KOPT-K1 (cell line): ENCODE results near the gene CISD1.

Source experiments
- H3K27ac ChIP-seq: fragments of 200-600 bp; sonication (generic); 2 replicates; pipeline ENCODE4 v1.5.1; 2016; ENCODE audit warnings: antibody characterized with exemption, mild to moderate bottlenecking, low read depth, low read length; ENCODE audit not compliant: poor library complexity, severe bottlenecking
- H3K36me3 ChIP-seq: fragments of 200-600 bp; sonication (generic); 2 replicates; pipeline ENCODE4 v1.5.1; 2017; ENCODE audit warnings: antibody characterized with exemption, mild to moderate bottlenecking, low read length, moderate library complexity; ENCODE audit not compliant: insufficient read depth
- H3K9me3 ChIP-seq: fragments of 200-600 bp; sonication (generic); 2 replicates; pipeline ENCODE4 v1.5.1; 2017; ENCODE audit warnings: antibody characterized with exemption, low read length, mild to moderate bottlenecking; ENCODE audit not compliant: insufficient read depth, poor library complexity, severe bottlenecking

CISD1 gene

DNA sequence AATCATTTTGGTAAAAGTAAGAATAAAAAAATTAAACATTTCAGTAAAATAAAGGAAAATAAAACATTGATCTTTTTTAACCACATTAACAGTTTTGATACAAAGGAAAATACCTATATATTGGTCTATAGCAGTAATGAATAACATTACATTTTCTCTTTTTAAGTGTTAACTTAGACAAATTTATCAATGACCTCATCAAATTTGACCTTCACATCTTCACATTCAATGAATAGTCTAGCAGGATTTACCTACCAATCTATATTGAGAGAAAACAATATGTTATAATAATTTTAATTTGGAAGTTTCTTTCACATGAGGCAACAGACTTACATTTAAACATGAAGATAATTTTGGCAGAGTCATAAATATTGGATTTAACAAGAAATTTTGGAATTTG is 47.9 kb downstream of the CISD1 start:
- no peaks in the 10 kb centered on the region for H3K9me3 ChIP-seq
- H3K36me3 ChIP-seq = no peaks in the 10 kb centered on the region
- no peak overlapping the region for H3K27ac ChIP-seq

DNA sequence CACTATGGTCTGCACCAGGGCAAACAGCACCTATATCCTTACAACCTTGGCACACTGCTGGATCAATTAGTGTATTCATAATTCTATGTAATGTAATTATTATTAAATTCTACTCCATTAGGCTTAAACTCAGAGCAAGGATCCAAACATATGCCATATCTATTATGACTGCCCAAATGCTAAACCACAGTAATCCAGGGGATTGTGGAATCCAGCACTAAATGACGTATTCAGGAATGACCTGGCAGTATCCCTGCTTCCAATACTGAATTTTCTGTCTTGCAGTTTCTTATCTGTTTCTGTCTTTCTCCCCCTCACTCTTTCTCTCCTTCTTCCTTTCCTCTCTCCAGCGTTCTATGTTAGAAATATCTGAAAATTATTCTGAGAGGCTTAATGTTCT is 49.4 kb downstream of the CISD1 start:
- Histone ChIP-seq H3K27ac (no peak overlapping the region), H3K9me3 (no peaks in the 10 kb centered on the region), H3K36me3 (no peaks in the 10 kb centered on the region)

DNA sequence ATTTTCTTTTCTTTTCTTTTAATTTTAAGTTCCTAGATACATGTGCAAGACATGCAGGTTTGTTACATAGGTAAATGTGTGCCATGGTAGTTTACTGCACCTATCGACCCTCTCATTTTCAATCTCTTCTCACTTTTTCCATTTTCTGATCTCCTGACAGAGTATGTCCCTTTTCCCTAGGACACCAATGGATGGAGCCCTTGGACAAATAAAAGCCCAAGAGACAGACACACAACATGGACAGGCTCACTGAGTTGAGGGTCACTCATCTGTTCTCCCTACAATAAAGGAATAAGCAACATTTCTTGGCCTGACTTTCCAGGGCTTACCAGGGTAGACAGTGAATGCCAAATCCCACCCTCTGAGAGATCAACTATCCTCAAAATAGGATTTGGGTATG is 50.6 kb downstream of the CISD1 start:
- no peaks in the 10 kb centered on the region for H3K9me3 ChIP-seq
- H3K27ac ChIP-seq = no peak overlapping the region
- H3K36me3 ChIP-seq = no peaks in the 10 kb centered on the region

DNA sequence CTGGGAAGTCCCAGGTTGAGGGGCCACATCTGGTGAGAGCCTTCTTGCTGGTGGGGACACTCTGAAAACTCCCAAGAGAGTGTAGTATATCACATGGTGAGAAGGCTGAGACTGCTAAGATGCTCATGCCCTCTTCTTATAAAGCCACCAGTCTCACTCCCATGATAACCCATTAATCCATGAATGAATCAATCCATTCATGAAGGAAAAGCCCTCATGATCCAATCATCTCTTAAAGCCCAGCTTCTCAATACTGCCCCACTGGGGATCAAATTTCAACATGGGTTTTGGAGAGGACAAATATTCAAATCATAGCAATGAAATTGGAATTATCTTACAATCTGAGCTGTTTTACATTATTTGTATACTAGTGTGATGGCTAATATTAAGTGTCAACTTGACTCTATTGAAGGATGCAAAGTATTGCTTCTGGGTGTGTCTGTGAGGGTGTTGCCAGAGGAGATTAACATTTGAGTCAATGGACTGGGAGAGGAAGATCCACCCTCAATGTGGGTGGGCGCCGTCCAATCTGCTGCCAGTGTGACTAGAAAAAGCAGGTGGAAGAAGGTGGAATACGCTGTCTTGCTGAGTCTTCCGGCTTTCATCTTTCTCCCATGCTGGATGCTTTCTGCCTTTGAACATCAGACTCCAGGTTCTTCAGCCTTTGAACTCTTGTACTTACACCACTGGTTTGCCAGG is 51.5 kb downstream of the CISD1 start:
- Histone ChIP-seq H3K27ac (no peak overlapping the region), H3K9me3 (no peaks in the 10 kb centered on the region), H3K36me3 (no peaks in the 10 kb centered on the region)

DNA sequence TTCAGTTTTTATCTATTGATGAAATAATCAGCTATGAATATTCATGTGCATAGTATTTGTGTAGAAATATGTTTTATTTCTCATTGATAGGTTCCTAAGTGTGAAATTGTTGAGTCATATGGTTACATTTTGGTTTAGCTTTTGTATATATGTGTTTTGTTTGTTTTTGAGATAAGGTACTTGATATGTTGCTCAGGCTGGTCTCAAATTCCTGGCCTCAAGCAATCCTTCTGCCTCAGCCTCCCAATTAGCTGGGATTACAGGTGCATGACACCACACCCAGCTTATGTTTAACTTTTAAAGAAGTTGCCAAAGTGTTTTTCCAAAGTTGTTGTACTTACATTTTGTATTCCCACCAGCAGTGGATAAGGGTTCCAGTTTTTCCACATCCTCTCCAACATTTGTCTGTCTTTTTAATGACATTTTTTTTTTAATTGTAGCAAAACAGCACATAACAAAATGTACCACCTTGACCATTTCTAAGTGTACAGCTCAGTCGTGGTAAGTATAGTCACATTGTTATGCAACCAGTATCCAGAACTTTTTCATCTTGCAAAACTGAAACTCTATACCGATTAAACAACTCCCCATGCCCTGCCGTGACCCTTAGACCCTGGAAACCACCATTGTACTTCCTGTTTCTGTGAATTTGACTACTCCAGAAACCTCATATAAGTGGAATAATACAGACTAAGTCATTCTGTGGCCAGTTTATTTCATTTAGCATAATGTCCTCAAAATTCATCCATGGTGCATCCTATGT is 53.3 kb downstream of the CISD1 start:
- Histone ChIP-seq H3K36me3 (no peaks in the 10 kb centered on the region), H3K9me3 (no peaks in the 10 kb centered on the region), H3K27ac (no peak overlapping the region)

DNA sequence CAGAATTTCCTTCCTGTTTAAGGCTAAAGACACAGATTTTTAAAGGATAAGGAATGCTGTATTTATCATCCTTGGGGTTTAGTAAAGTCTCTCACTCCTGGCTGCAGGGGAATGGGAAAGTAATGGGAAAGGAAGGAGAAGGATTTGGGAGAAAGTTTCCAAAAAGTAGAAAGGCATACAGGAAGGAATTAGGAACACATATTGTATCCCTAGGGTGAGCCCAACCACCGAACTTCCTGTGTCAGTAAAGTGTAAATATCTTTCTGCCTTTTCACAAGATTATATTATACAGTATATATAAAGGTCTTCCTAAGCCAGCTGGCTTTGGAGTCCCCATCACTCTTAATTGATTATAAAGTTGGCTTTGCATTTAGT is 53.9 kb downstream of the CISD1 start:
- Histone ChIP-seq H3K27ac (no peak overlapping the region), H3K9me3 (no peaks in the 10 kb centered on the region), H3K36me3 (no peaks in the 10 kb centered on the region)

DNA sequence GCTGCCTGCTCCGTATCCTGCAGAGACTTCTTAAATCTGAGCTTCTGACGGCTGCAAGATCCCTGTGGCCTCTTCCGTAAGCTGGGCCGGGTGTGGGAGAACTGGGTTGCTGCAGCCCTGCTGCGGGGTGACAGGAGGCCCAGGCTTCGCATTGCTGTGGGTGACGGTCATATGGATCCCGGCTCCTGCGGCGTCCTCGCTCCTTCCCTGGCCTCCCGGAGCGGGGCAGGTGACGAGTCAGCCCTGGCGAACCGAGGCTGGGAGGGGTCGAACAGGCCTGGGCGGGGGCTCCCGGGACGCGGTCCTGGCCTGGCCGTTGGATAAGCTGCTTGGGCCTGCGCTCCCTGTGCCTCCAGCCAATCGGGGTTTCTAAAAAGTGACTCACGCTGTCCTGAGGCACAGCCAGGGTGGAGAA is 58.0 kb downstream of the CISD1 start:
- H3K9me3 ChIP-seq = no peaks in the 10 kb centered on the region
- no peak overlapping the region for H3K27ac ChIP-seq
- no peaks in the 10 kb centered on the region for H3K36me3 ChIP-seq

DNA sequence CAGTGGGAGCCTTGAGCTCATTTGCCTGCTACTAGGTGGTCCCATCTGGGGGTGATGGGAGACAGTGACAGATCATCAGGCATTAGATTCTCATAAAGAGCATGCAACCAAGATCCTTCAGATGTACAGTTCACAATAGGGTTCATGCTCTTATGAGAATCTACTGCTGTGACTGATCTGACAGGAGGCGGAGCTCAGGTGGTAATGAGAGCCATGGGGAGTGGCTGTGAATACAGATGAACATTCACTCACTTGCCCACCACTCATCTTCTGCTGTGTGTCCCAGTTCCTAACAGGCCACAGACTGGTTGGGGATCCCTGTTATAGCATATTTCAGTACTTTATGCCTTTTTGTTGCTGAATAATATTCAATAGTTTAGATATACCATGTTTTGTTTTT is 59.3 kb downstream of the CISD1 start:
- Histone ChIP-seq H3K9me3 (no peaks in the 10 kb centered on the region), H3K36me3 (no peaks in the 10 kb centered on the region), H3K27ac (no peak overlapping the region)

DNA sequence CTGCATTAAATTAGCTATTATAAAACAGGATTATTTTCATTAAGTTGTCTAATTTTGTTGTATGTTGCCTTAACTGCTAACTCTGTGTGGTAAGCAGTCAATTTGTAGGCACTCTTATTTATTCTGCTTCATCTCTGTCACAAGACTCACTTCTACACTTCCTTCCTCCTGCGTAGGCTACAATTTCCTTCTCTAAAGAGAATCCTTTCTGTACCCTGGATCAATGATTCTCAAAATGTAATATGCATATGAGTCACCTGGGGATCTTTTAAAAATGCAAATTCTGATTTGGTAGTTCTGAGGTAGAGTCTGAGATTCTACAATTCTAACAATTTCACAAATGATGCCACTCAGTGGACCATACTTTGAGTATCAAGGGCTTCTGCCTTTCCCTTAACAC is 61.5 kb downstream of the CISD1 start:
- H3K36me3 ChIP-seq = no peaks in the 10 kb centered on the region
- H3K27ac ChIP-seq = no peak overlapping the region
- no peaks in the 10 kb centered on the region for H3K9me3 ChIP-seq

DNA sequence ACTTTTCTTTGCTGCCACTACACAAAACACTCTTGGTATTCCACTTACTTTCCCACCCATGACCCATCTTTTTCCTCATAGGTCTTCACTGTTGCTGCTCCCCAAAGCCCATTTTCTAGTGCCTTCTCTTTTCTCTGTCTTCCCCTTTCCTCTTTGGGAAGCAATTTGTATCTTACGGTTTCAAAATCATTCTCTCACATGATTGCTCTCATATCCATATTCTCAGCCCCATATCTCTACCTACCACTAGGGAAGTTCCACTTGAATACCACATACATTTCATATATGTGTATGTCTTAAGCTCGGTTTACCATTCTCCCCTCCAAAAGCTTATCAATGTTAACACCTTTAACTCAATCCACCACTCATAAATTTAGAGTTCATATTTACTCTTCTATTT is 62.7 kb downstream of the CISD1 start:
- no peaks in the 10 kb centered on the region for H3K9me3 ChIP-seq
- no peaks in the 10 kb centered on the region for H3K36me3 ChIP-seq
- H3K27ac ChIP-seq = no peak overlapping the region

DNA sequence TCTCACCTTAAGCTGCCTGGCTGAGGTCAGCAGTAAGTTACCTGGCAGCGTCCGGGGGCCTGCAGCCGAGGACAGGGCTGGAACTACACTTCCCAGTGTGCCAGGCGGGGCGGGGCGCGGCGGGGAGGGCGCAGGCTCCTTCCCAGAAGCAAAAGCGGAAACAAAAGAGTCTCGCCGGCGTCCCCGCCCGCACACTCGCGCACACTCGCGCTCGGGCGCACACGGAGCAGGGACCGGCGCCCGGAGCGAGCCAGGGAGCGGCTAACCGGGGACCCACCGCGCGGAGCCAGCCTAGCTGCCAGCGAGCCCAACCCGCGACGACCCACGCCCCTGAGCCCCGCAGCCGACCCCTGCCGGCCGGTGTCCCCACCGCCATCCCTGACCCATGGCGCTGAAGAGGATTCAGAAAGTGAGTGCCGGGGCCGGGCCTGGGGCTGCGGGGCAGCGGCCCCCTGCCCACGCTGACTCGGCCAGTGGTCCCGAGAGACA is 65.9 kb downstream of the CISD1 start, which contains the start of gene UBE2D1:
Gene UBE2D1 (plus strand): TSS at position 190 of the 489 bp plus-strand sequence. CDS start 196 bp downstream, at position 386.
- Histone ChIP-seq H3K9me3 (no peaks in the 10 kb centered on the region), H3K27ac (peak within 1 kb of the TSS; percentile 54), H3K36me3 (no peaks in the 10 kb centered on the region)

DNA sequence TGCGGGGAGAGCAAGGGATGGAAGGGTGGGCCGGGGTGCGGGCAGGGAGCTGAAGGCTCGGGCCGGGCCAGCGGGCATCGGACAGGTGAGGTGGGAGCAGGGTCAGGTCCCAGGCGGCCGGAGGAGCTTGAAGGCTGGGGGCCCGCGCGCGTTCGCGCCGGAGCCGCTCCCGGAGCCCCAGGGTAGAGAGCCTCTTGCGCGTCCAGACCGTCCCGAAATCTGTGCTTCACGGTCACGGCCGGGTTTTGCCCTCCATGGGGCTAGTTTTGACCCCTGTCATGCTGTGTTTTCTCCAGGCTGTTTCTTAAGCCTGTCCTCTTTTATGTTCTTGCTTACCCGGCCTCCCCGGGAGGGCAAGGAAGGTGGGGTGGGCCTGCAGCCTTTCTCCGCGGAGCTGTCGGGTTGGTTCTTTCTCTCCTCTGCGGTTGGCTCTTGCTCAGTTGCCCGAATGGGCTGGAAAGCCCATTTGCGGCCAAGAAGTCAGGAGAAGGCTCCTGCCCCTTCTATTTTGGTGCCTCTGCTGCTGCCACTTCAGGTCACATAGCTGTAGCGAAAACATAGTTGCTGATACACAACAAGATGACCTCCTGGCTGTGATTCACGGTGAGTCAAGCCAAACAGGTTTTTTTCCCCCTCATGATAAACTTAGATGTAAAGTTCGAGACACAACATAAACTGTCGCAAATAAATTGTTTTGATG is 66.5 kb downstream of the CISD1 start:
- no peaks in the 10 kb centered on the region for H3K9me3 ChIP-seq
- peak overlapping the region; percentile 54 for H3K27ac ChIP-seq
- no peaks in the 10 kb centered on the region for H3K36me3 ChIP-seq

DNA sequence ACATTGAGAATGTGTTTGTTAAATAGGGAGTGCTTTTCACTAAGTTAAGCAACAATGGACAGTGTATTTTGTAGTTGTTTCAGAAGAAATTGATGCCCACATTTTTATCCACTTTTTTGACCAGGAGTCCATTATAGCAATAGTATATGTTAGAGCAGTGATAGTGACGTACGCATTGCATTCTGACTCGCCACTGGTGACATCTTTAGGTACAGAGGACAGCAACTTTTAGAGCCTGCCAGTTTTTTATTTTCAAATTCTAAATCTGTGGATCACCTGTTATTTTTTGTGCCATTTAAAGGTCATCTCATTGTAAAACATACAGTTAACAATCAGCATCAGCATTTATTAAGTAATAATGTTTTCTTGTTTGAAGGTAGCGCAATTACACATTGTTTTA is 67.3 kb downstream of the CISD1 start:
- no peak overlapping the region for H3K27ac ChIP-seq
- H3K9me3 ChIP-seq = no peaks in the 10 kb centered on the region

More for the DNA sequence above, 67.3 kb downstream of the CISD1 start:
- H3K36me3 ChIP-seq = no peaks in the 10 kb centered on the region
